Coronary artery (tissue), 2 donors: Measurements from ENCODE around the gene APOBEC3H.

Experiments
- DNase-seq: peaks from one replicate; pipeline ENCODE4 v3.0.0-alpha.2; 2017; ENCODE audit warnings: low spot score
- H3K27ac ChIP-seq, 2 donors: fragments of 200-600 bp; sonication (generic); one replicate each; pipeline ENCODE4 v1.5.1; 2016 to 2019
- H3K4me3 ChIP-seq: fragments of 200-600 bp; sonication (generic); 2 replicates; pipeline ENCODE4 v1.5.1; 2016; ENCODE audit warnings: mild to moderate bottlenecking, moderate library complexity
- TF ChIP-seq, protein P1 (sequence below): fragments of 200-600 bp; sonication (generic); IDR thresholded peaks from one replicate; pipeline ENCODE4 v1.5.1; 2019; ENCODE audit warnings: antibody characterized with exemption

APOBEC3H gene

DNA sequence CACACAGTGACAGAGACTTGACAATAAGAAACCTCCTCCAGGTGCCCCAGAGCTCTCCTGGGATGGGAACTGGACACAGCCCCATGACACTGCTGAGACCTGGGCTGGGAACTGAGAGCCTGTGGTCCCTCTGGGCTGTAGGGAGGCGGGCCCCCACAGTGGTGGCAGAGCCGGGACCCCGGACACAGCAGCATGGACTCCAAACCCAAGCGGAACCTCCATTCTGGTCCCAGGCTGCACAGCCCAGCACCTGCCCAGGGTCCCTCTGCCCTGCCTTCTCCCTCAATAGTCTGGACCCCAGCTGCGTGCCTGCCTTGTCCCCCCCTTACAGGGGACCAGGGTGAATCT lies 8.4 kb upstream of the APOBEC3H start:
- TF ChIP-seq, protein P1, sequence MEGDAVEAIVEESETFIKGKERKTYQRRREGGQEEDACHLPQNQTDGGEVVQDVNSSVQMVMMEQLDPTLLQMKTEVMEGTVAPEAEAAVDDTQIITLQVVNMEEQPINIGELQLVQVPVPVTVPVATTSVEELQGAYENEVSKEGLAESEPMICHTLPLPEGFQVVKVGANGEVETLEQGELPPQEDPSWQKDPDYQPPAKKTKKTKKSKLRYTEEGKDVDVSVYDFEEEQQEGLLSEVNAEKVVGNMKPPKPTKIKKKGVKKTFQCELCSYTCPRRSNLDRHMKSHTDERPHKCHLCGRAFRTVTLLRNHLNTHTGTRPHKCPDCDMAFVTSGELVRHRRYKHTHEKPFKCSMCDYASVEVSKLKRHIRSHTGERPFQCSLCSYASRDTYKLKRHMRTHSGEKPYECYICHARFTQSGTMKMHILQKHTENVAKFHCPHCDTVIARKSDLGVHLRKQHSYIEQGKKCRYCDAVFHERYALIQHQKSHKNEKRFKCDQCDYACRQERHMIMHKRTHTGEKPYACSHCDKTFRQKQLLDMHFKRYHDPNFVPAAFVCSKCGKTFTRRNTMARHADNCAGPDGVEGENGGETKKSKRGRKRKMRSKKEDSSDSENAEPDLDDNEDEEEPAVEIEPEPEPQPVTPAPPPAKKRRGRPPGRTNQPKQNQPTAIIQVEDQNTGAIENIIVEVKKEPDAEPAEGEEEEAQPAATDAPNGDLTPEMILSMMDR: no peak
- Histone ChIP-seq H3K4me3 (no peak overlapping the region), H3K27ac (no peak overlapping the region)
- no peak for DNase-seq

DNA sequence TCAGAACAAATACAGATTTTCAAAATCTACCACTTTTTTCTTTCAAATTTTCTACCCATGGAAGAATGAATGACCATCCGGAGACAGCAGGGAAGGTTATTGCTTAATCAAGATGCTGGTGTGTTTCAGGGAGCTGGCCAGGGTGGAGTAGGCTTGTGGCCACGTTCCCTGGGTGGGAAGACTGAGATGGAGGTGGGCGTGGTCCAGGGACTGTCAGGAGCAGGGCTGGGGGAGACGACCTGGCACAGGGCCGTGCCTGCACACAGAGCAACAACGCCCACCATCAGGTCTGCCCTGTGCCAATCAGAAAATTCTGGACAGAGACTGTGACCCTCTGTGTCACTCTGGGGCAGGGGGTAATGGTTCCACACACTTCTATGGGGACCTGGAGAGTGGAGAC lies 7.1 kb upstream of the APOBEC3H start:
- TF ChIP-seq, protein P1: no peak
- H3K4me3 ChIP-seq: no peak overlapping the region
- DNase-seq: no peak
- H3K27ac ChIP-seq: no peak overlapping the region

DNA sequence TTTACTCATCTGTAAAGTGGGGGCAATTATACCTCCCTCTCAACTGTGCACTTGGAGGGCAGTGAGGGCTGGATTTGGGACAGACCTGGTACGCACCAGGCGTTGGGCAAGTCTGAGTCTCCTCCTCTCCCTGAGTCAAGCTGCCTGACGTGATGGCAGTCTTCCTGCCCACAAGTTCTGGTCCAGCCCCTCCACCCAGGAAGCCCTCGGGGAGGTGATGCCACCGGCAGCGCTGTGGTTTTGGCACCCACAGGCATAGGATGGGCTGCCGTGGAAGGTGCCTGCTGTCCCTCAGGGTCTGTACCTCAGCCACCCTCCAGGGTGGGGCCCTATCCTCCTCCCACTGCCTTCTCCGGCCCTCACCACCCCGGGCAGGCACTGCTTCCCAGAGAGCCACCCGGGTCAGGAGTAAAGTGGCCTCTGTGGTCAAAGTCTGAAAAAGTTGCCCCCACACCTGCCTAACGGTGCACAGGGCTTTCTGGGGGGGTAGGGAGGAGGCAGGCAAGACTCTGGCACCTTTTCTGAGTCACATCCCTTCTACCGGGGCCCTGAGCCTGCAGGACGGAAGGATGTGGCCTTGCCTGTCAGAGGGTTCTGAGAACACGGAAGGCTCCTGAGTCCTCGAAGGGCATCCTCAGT lies 6.5 kb upstream of the APOBEC3H start:
- Histone ChIP-seq H3K4me3 (no peak overlapping the region), H3K27ac (no peak overlapping the region)
- DNase-seq: no peak
- TF ChIP-seq, protein P1: no peak

DNA sequence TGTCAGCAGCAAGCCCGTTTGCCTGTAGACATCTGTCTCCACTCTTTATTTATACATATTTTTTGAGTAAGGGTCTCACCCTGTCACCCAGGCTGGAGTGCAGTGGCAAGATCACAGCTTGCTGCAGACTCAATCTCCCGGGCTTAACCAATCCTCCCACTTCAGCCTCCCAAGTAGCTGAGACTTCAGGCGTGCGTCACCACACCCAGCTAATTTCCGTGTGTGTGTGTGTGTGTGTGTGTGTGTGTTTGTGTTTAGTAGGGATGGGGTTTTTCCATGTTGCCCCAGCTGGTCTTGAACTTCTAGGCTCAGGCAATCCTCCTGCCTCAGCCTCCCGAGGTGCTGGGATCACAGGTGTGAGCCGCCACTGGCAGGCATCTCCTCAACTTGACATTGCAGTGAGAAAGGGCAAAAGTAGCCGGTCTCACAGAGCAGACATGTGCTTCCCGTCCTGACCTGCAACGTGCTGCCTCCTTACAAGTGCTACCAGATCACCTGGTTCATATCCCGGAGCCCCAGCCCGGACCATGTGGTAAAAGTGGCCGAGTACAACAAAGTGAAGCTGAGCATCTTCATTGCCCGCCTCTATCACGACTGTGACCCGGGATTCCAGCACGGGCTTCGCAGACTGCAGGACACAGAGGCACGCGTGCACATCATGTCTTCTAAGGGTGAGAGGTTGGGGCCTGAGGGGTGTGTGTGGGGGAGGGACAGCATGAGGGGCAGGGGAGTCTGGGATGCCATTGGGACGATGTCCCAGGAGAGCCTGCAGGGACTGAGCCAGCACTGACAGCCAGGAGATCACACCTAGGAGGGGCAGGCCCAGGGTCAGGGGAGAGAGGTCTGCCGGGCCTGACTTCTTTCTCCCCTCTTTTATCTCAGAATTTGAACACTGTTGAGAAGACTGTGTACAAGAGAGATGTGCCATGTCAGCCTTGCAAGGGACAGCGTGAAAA lies 5.6 kb upstream of the APOBEC3H start:
- no peak overlapping the region for H3K4me3 ChIP-seq
- TF ChIP-seq, protein P1: no peak
- no peak for DNase-seq
- no peak overlapping the region for H3K27ac ChIP-seq

DNA sequence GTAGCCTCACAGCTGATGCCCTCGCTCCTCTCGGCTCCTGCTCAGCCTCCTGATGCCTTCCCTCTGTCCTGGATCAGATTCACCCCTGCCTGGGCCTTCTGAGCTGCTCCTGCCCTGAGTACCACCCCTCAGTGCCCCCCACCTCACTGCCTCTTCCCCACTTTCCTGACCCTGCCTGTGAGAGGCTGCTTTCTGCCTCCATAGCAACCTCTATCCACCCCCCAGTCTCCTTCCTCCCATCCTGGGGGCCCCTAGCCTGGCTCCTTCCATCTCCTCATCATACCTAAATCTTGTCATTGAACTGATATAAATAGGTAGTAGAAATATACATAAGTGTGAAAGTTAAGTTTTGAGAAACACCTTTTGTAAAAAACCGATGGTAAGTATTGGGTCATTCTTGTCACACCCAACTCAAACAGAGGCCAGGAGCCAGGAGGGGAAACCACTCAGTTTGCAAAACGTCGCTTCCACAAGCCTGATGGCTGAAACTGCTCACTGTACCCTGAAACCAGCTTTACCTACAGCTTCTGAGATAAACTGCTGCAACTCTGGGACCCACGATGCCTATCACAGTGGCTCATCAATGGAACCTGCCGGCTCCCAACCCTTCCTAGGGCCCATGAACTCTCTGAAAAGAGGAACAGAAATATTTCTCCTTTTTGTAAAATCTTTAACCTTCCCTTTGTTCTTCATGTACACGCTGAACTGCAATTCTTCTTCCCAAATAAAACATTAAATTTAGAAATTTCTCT lies 4.8 kb upstream of the APOBEC3H start:
- Histone ChIP-seq H3K27ac (no peak overlapping the region), H3K4me3 (no peak overlapping the region)
- TF ChIP-seq, protein P1: no peak
- DNase-seq: no peak

DNA sequence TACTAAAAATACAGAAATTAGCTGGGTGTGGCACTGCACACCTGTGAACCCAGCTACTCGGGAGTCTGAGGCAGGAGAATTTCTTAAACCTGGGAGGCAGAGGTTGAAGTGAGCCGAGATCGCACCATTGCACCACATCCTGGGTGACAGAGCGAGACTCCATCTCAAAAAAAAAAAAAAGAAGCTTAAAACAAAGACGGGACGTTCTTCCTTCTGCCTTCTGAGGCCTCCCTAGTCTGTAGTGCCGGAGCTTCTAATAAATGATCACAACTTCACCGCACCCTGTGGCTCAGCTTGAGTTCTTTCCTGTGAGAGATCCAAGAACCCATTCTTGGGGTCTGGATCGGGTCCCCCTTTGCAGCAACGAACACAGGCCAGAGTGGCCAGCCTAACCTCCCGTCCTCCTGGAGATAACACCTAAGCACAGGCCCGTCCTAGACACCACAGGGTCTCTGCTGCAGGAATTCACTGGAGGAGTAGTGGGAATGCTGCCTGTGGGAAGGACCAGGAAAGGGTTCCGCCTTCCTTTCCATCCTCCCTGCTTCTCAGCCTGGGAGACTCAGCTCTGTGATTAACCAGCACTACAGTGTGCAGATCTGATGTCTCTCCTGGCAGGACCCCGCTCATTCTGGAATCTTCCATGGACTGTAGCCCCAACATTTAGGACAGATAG lies 2.2 kb upstream of the APOBEC3H start:
- DNase-seq: no peak
- TF ChIP-seq, protein P1: no peak
- H3K27ac ChIP-seq: no peak overlapping the region
- no peak overlapping the region for H3K4me3 ChIP-seq
